Mesothelial cell of epicardium (in vitro differentiated cells): Measurements from ENCODE around the gene RBPJL. TPM values are rescaled to one million over a fixed set of nuclear protein-coding genes. Genes with fewer than 3 reads are reported as not detected.

Source experiments
- DNase-seq, 2 experiments: peaks; one replicate each; pipeline ENCODE4 v3.0.0; 2021; ENCODE audit warnings: low spot score in 2 of 2; ENCODE audit not compliant: unreplicated experiment in 2 of 2
- H3K27ac Mint-ChIP-seq: 2 replicates; pipeline ENCODE4 v1.8.0; 2021; ENCODE audit warnings: mixed read lengths
- H3K27me3 Mint-ChIP-seq: 2 replicates; pipeline ENCODE4 v1.8.0; 2021; ENCODE audit warnings: low read depth, mixed read lengths
- H3K36me3 Mint-ChIP-seq: 2 replicates; pipeline ENCODE4 v1.8.0; 2021; ENCODE audit warnings: mixed read lengths
- H3K4me1 Mint-ChIP-seq: 2 replicates; pipeline ENCODE4 v1.8.0; 2021; ENCODE audit warnings: mixed read lengths
- H3K4me3 Mint-ChIP-seq: 2 replicates; pipeline ENCODE4 v1.8.0; 2021; ENCODE audit warnings: mild to moderate bottlenecking, moderate library complexity, mixed read lengths
- H3K9me3 Mint-ChIP-seq: 2 replicates; pipeline ENCODE4 v1.8.0; 2021; ENCODE audit warnings: mixed read lengths
- total RNA-seq: library from RNA; stranded (reverse); gene quantifications from 3 replicates; pipeline ENCODE4 v1.2.1, GENCODE V29; 2021
- TF ChIP-seq, protein P1 (sequence below): fragments of 200-600 bp; sonication (generic); IDR thresholded peaks from one replicate; pipeline ENCODE4 v1.5.0; 2021; ENCODE audit warnings: antibody characterized with exemption; ENCODE audit not compliant: unreplicated experiment

Gene RBPJL
- total RNA-seq, 1 donor from 2014 or later = not detected

- no peaks in the 10 kb centered on the region for H3K9me3 Mint-ChIP-seq
- no peaks in the 10 kb centered on the region for H3K27me3 Mint-ChIP-seq
- DNase-seq = no peak
- no peak overlapping the region for H3K27ac Mint-ChIP-seq
- TF ChIP-seq, protein P1, sequence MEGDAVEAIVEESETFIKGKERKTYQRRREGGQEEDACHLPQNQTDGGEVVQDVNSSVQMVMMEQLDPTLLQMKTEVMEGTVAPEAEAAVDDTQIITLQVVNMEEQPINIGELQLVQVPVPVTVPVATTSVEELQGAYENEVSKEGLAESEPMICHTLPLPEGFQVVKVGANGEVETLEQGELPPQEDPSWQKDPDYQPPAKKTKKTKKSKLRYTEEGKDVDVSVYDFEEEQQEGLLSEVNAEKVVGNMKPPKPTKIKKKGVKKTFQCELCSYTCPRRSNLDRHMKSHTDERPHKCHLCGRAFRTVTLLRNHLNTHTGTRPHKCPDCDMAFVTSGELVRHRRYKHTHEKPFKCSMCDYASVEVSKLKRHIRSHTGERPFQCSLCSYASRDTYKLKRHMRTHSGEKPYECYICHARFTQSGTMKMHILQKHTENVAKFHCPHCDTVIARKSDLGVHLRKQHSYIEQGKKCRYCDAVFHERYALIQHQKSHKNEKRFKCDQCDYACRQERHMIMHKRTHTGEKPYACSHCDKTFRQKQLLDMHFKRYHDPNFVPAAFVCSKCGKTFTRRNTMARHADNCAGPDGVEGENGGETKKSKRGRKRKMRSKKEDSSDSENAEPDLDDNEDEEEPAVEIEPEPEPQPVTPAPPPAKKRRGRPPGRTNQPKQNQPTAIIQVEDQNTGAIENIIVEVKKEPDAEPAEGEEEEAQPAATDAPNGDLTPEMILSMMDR = no peak
- peaks cover 18% of the 10 kb centered on the region for H3K36me3 Mint-ChIP-seq
- H3K4me1 Mint-ChIP-seq = peaks cover 20% of the 10 kb centered on the region
- no peak overlapping the region for H3K4me3 Mint-ChIP-seq
These were observed 60.5 kb downstream of the RBPJL start for GRCh38 chr20:45367126-45367525.

Other genes starting within 250 kb of the RBPJL start
- 0.09 TPM in 1 of 3 replicates, not detected in the others for gene KCNS1, start 205.7 kb upstream of the RBPJL start, total RNA-seq
- gene WFDC5, start 191.7 kb upstream of the RBPJL start, total RNA-seq = not detected in 3 replicates
- not detected in 3 replicates for gene WFDC12, start 182.4 kb upstream of the RBPJL start, total RNA-seq
- gene PI3, start 131.9 kb upstream of the RBPJL start, total RNA-seq = not detected in 3 replicates
- not detected in 3 replicates for gene SEMG1, start 99.8 kb upstream of the RBPJL start, total RNA-seq
- not detected in 3 replicates for gene SEMG2, start 85.5 kb upstream of the RBPJL start, total RNA-seq
- not detected in 3 replicates for gene SLPI, start 52.3 kb upstream of the RBPJL start, total RNA-seq
- gene MATN4, start 1.5 kb downstream of the RBPJL start, total RNA-seq = 0.11 TPM in 1 of 3 replicates, not detected in the others
- 44.3 to 46.7 TPM (median 46.7 TPM) in 3 replicates for gene SDC4, start 41.6 kb downstream of the RBPJL start, total RNA-seq
- gene SYS1, start 56.3 kb downstream of the RBPJL start, total RNA-seq = 25.6 to 27.2 TPM (median 26.7 TPM) in 3 replicates
- 0.47 to 0.69 TPM in 2 of 3 replicates, not detected in the other for gene TP53TG5, start 71.5 kb downstream of the RBPJL start, total RNA-seq
- 10.5 to 11.4 TPM (median 11.0 TPM) in 3 replicates for gene DBNDD2, start 101.4 kb downstream of the RBPJL start, total RNA-seq
- gene PIGT, start 109.3 kb downstream of the RBPJL start, total RNA-seq = 63.0 to 71.5 TPM (median 70.8 TPM) in 3 replicates
- gene WFDC2, start 162.9 kb downstream of the RBPJL start, total RNA-seq = 57.8 to 61.9 TPM (median 61.3 TPM) in 3 replicates
- gene SPINT3, start 208.8 kb downstream of the RBPJL start, total RNA-seq = not detected in 3 replicates
- gene WFDC6, start 232.6 kb downstream of the RBPJL start, total RNA-seq = not detected in 3 replicates
- gene EPPIN, start 240.6 kb downstream of the RBPJL start, total RNA-seq = not detected in 3 replicates